ENCODE measurements around the gene SPATA6L.

SPATA6L gene

GRCh38 chr9:4684820-4685219, 18.5 kb upstream of the SPATA6L start:
- no peak overlapping the region for H3K4me3 ChIP-seq (ENCODE audit: low read length in 2 of 2)
- no peaks in the 10 kb centered on the region for H3K79me1 ChIP-seq (ENCODE audit: low read depth, low read length)
- no CpG with 5 or more reads among the region's 4 CpGs for WGBS, 2 donors (ENCODE audit: extremely low coverage in 2 of 2, insufficient read length in 2 of 2, insufficient replicate concordance in 1 of 2)
- no peak for DNase-seq (ENCODE audit: low spot score)
- peaks cover 9 to 56% of the 10 kb centered on the region in 2 donors for H3K36me3 ChIP-seq (replicated peaks in 1 of 2; ENCODE audit: control insufficient read depth in 2 of 2, insufficient read depth in 2 of 2, low read length in 2 of 2)
- H3K18ac ChIP-seq (ENCODE audit: low read length), result no peak overlapping the region
- no peak overlapping the region for H4K91ac ChIP-seq (ENCODE audit: low read depth, low read length, poor library complexity)
- H2AK5ac ChIP-seq (ENCODE audit: low read depth, low read length), result no peak overlapping the region
- H3K4ac ChIP-seq (ENCODE audit: low read length), result no peak overlapping the region
- no peaks in the 10 kb centered on the region for H3K27me3 ChIP-seq (ENCODE audit: control insufficient read depth in 3 of 3, insufficient read depth in 3 of 3, low read depth in 1 of 3, low read length in 3 of 3)
- no peak overlapping the region for H3K27ac ChIP-seq (replicated peaks; ENCODE audit: low read length)
- no peak overlapping the region for H3K4me2 ChIP-seq (ENCODE audit: insufficient read depth, low read length, poor library complexity, severe bottlenecking)
- peaks cover 0 to 2% of the 10 kb centered on the region in 2 donors for H3K4me1 ChIP-seq (ENCODE audit: control insufficient read depth in 2 of 2, insufficient read depth in 1 of 2, low read depth in 1 of 2, low read length in 2 of 2)
- H2BK120ac ChIP-seq (ENCODE audit: low read depth, low read length), result no peak overlapping the region
- no peak overlapping the region for H2AFZ ChIP-seq (ENCODE audit: low read length)
- H4K8ac ChIP-seq (ENCODE audit: low read depth, low read length), result no peak overlapping the region
- H2BK12ac ChIP-seq (ENCODE audit: low read length), result no peak overlapping the region
- H2BK5ac ChIP-seq (ENCODE audit: low read length), result no peak overlapping the region
- H2BK15ac ChIP-seq (ENCODE audit: low read length), result no peak overlapping the region
- H3K9me3 ChIP-seq (replicated peaks in 1 of 2; ENCODE audit: control insufficient read depth in 2 of 2, insufficient read depth in 1 of 2, low read depth in 1 of 2, low read length in 2 of 2), result no peaks in the 10 kb centered on the region
- H3K9ac ChIP-seq (ENCODE audit: low read depth, low read length, poor library complexity), result no peak overlapping the region
- no peak overlapping the region for H3K23ac ChIP-seq (ENCODE audit: low read depth, low read length, poor library complexity)
- H3K14ac ChIP-seq (ENCODE audit: low read length), result no peak overlapping the region

- no peak overlapping the region for H3K4ac ChIP-seq (ENCODE audit: low read length)
- H3K23ac ChIP-seq (ENCODE audit: low read depth, low read length, poor library complexity), result no peak overlapping the region
- no peak overlapping the region for H3K18ac ChIP-seq (ENCODE audit: low read length)
- H4K91ac ChIP-seq (ENCODE audit: low read depth, low read length, poor library complexity), result no peak overlapping the region
- H2BK15ac ChIP-seq (ENCODE audit: low read length), result no peak overlapping the region
- no peaks in the 10 kb centered on the region for H3K79me1 ChIP-seq (ENCODE audit: low read depth, low read length)
- no CpG with 5 or more reads among the region's 2 CpGs for WGBS, 2 donors (ENCODE audit: extremely low coverage in 2 of 2, insufficient read length in 2 of 2, insufficient replicate concordance in 1 of 2)
- no peak overlapping the region for H2AFZ ChIP-seq (ENCODE audit: low read length)
- no peak overlapping the region for H2AK5ac ChIP-seq (ENCODE audit: low read depth, low read length)
- H2BK120ac ChIP-seq (ENCODE audit: low read depth, low read length), result no peak overlapping the region
- no peak overlapping the region for H3K14ac ChIP-seq (ENCODE audit: low read length)
- no peak overlapping the region for H3K27ac ChIP-seq (replicated peaks; ENCODE audit: low read length)
- DNase-seq (ENCODE audit: low spot score), result no peak
- H3K4me3 ChIP-seq (ENCODE audit: low read length in 2 of 2), result peak overlapping the region in 1 of 2 donors; percentile 78
- H3K4me2 ChIP-seq (ENCODE audit: insufficient read depth, low read length, poor library complexity, severe bottlenecking), result no peak overlapping the region
- no peak overlapping the region for H3K9ac ChIP-seq (ENCODE audit: low read depth, low read length, poor library complexity)
- no peaks in the 10 kb centered on the region for H3K9me3 ChIP-seq (replicated peaks in 1 of 2; ENCODE audit: control insufficient read depth in 2 of 2, insufficient read depth in 1 of 2, low read depth in 1 of 2, low read length in 2 of 2)
- H2BK12ac ChIP-seq (ENCODE audit: low read length), result no peak overlapping the region
- no peak overlapping the region for H4K8ac ChIP-seq (ENCODE audit: low read depth, low read length)
- H3K27me3 ChIP-seq (ENCODE audit: control insufficient read depth in 3 of 3, insufficient read depth in 3 of 3, low read depth in 1 of 3, low read length in 3 of 3), result no peaks in the 10 kb centered on the region
- H3K36me3 ChIP-seq (replicated peaks in 1 of 2; ENCODE audit: control insufficient read depth in 2 of 2, insufficient read depth in 2 of 2, low read length in 2 of 2), result peaks cover 3 to 20% of the 10 kb centered on the region in 2 donors
- no peak overlapping the region for H2BK5ac ChIP-seq (ENCODE audit: low read length)
- H3K4me1 ChIP-seq (ENCODE audit: control insufficient read depth in 2 of 2, insufficient read depth in 1 of 2, low read depth in 1 of 2, low read length in 2 of 2), result peaks cover 0 to 9% of the 10 kb centered on the region in 2 donors
These were observed 14.5 kb upstream of the SPATA6L start for GRCh38 chr9:4680750-4681149.

- Histone ChIP-seq H3K27ac (replicated peaks; ENCODE audit: low read length) (peak overlapping the region; percentile 86), H3K4ac (ENCODE audit: low read length) (no peak overlapping the region), H3K23ac (ENCODE audit: low read depth, low read length, poor library complexity) (no peak overlapping the region), H3K18ac (ENCODE audit: low read length) (no peak overlapping the region), H4K91ac (ENCODE audit: low read depth, low read length, poor library complexity) (no peak overlapping the region), H3K9ac (ENCODE audit: low read depth, low read length, poor library complexity) (peak overlapping the region; percentile 90), H2BK5ac (ENCODE audit: low read length) (peak overlapping the region; percentile 21), H3K14ac (ENCODE audit: low read length) (no peak overlapping the region), H2BK15ac (ENCODE audit: low read length) (no peak overlapping the region), H2BK12ac (ENCODE audit: low read length) (no peak overlapping the region), H3K4me2 (ENCODE audit: insufficient read depth, low read length, poor library complexity, severe bottlenecking) (peak overlapping the region; percentile 84), H3K79me1 (ENCODE audit: low read depth, low read length) (no peaks in the 10 kb centered on the region), H3K27me3 (ENCODE audit: control insufficient read depth in 3 of 3, insufficient read depth in 3 of 3, low read depth in 1 of 3, low read length in 3 of 3) (no peaks in the 10 kb centered on the region), H4K8ac (ENCODE audit: low read depth, low read length) (no peak overlapping the region), H3K4me3 (ENCODE audit: low read length in 2 of 2) (peak overlapping the region; percentile 78 to 92), H3K4me1 (ENCODE audit: control insufficient read depth in 2 of 2, insufficient read depth in 1 of 2, low read depth in 1 of 2, low read length in 2 of 2) (peaks cover 0 to 9% of the 10 kb centered on the region in 2 donors), H2AK5ac (ENCODE audit: low read depth, low read length) (no peak overlapping the region), H2BK120ac (ENCODE audit: low read depth, low read length) (no peak overlapping the region), H3K9me3 (replicated peaks in 1 of 2; ENCODE audit: control insufficient read depth in 2 of 2, insufficient read depth in 1 of 2, low read depth in 1 of 2, low read length in 2 of 2) (no peaks in the 10 kb centered on the region), H2AFZ (ENCODE audit: low read length) (peak overlapping the region; percentile 84), H3K36me3 (replicated peaks in 1 of 2; ENCODE audit: control insufficient read depth in 2 of 2, insufficient read depth in 2 of 2, low read length in 2 of 2) (peaks cover 2 to 14% of the 10 kb centered on the region in 2 donors)
- no CpG with 5 or more reads among the region's 10 CpGs for WGBS, 2 donors (ENCODE audit: extremely low coverage in 2 of 2, insufficient read length in 2 of 2, insufficient replicate concordance in 1 of 2)
- DNase-seq (ENCODE audit: low spot score), result no peak
These were observed 13.9 kb upstream of the SPATA6L start for GRCh38 chr9:4680173-4680525.

- Histone ChIP-seq H3K27me3 (ENCODE audit: control insufficient read depth in 3 of 3, insufficient read depth in 3 of 3, low read depth in 1 of 3, low read length in 3 of 3) (no peaks in the 10 kb centered on the region), H4K91ac (ENCODE audit: low read depth, low read length, poor library complexity) (no peak within 1 kb of the TSS), H2BK12ac (ENCODE audit: low read length) (no peak within 1 kb of the TSS), H3K4me1 (ENCODE audit: control insufficient read depth in 2 of 2, insufficient read depth in 1 of 2, low read depth in 1 of 2, low read length in 2 of 2) (peaks cover 0 to 9% of the 10 kb centered on the region in 2 donors), H3K4ac (ENCODE audit: low read length) (no peak within 1 kb of the TSS), H3K27ac (replicated peaks; ENCODE audit: low read length) (peak within 1 kb of the TSS; percentile 92), H3K4me3 (ENCODE audit: low read length in 2 of 2) (peak within 1 kb of the TSS; percentile 78 to 92), H2AFZ (ENCODE audit: low read length) (peak within 1 kb of the TSS; percentile 84), H3K9ac (ENCODE audit: low read depth, low read length, poor library complexity) (peak within 1 kb of the TSS; percentile 90), H4K8ac (ENCODE audit: low read depth, low read length) (no peak within 1 kb of the TSS), H3K14ac (ENCODE audit: low read length) (no peak within 1 kb of the TSS), H3K79me1 (ENCODE audit: low read depth, low read length) (no peaks in the 10 kb centered on the region), H2BK15ac (ENCODE audit: low read length) (no peak within 1 kb of the TSS), H3K4me2 (ENCODE audit: insufficient read depth, low read length, poor library complexity, severe bottlenecking) (peak within 1 kb of the TSS; percentile 84), H2BK120ac (ENCODE audit: low read depth, low read length) (no peak within 1 kb of the TSS), H3K36me3 (replicated peaks in 1 of 2; ENCODE audit: control insufficient read depth in 2 of 2, insufficient read depth in 2 of 2, low read length in 2 of 2) (peaks cover 0 to 9% of the 10 kb centered on the region in 2 donors), H3K23ac (ENCODE audit: low read depth, low read length, poor library complexity) (peak within 1 kb of the TSS; percentile 52), H3K18ac (ENCODE audit: low read length) (peak within 1 kb of the TSS; percentile 95), H3K9me3 (replicated peaks in 1 of 2; ENCODE audit: control insufficient read depth in 2 of 2, insufficient read depth in 1 of 2, low read depth in 1 of 2, low read length in 2 of 2) (no peaks in the 10 kb centered on the region), H2BK5ac (ENCODE audit: low read length) (peak within 1 kb of the TSS; percentile 21), H2AK5ac (ENCODE audit: low read depth, low read length) (no peak within 1 kb of the TSS)
- DNase-seq (ENCODE audit: low spot score), result peak; percentile 93
- WGBS, 2 donors (ENCODE audit: extremely low coverage in 2 of 2, insufficient read length in 2 of 2, insufficient replicate concordance in 1 of 2), result no CpG with 5 or more reads among the region's 66 CpGs
These were observed 13.2 kb upstream of the SPATA6L start, which contains the start of gene CDC37L1 for GRCh38 chr9:4679268-4680172. Gene CDC37L1 (plus strand): TSS chr9:4679569. CDS start chr9:4679768, 199 bp downstream.
